ENCODE measurements around the gene TAAR5.
"Not testable (repeated sequence)": the region's sequence is repeated elsewhere in the genome, so short reads cannot be mapped to it uniquely, and the experiment has no call there.

TAAR5 gene

DNA sequence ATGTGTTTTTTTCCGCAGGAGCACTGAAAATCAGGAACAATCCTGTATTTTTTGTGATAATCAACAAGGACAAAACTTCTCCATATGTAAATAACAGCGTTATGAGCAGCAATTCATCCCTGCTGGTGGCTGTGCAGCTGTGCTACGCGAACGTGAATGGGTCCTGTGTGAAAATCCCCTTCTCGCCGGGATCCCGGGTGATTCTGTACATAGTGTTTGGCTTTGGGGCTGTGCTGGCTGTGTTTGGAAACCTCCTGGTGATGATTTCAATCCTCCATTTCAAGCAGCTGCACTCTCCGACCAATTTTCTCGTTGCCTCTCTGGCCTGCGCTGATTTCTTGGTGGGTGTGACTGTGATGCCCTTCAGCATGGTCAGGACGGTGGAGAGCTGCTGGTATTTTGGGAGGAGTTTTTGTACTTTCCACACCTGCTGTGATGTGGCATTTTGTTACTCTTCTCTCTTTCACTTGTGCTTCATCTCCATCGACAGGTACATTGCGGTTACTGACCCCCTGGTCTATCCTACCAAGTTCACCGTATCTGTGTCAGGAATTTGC, 19.2 kb downstream of the TAAR5 start, which contains the start of gene TAAR6:
Gene TAAR6, plus strand, starts transcription at position 102 of the 557 bp plus-strand sequence. Its CDS starts 0 bp downstream, at position 102.
- no peak for DNase-seq (ENCODE audit: low read depth)

DNA sequence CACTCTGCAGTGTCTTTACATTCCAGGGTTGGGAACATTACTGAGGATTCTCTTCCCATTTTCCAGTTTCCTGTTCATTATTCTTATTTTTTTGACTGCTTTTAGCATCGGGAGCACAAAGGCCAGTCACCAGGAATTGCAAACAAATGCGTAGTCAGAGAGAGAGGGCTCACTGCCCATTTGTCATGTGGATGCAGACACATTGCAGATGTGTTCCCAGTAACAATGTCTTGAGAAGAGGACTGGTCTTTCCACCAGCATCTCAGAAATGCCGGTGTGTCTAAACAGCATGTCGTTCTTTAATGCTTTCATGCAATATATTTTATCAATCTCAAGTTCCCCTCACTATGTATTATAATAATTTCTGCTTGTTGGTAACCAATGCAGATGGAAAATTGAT, 20.4 kb downstream of the TAAR5 start:
- no peak for DNase-seq (ENCODE audit: low read depth)

DNA sequence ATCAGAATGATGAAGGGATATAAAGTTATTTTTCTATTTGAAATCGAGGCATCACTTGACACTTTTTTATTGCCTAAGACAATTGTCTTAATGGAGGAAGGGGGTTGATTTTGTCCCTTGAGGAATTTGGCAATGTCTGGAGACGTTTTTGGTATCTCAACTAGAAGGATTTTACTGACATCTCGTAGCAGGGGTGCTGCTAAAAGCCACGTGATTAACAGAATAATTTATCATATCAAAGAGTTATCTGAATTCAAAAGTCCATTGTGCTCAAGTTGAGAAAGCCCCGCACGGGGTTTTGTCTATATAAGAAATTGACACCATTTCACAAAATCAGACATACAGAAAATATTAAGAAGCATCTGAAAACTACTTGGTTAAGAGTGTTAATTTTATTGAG, 20.9 kb downstream of the TAAR5 start:
- DNase-seq (ENCODE audit: low read depth) = no peak

DNA sequence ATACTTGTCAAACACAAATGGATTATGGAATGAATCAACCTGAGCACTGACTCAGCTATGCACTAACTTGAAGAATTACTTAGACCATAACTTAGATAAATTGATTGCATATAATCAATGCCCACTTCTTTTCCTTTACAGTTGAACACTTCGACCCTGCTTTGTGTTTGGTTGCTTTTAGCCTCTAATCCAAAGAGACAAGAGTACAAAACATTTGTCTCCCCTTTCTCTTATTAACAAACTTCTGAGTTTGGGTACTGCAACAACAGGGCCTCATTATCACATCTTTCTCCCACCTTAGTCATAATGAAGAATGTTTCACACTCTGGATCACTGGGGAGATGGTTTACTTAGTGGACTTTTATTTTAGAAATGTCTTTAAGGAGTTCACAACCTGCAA, 22.0 kb downstream of the TAAR5 start:
- no peak for DNase-seq (ENCODE audit: low read depth)

DNA sequence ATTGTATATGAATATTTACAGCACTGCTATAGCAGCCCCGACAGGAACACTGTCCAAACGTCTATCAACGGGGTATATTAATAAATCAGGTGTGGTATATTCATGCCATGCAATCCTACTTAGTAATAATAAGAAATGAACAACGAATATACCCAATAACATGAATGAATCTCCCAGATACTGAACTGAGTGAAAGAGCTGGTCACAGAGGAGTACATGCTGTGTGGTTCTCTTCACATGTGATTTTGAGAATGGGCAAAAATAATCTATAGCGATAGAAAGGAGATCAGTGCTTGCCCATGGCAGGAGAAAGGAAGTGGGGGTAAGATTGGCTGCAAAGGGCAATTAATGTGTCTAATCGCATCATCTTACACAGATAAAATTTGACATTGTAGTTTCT, 23.1 kb downstream of the TAAR5 start:
- no peak for DNase-seq (ENCODE audit: low read depth)

DNA sequence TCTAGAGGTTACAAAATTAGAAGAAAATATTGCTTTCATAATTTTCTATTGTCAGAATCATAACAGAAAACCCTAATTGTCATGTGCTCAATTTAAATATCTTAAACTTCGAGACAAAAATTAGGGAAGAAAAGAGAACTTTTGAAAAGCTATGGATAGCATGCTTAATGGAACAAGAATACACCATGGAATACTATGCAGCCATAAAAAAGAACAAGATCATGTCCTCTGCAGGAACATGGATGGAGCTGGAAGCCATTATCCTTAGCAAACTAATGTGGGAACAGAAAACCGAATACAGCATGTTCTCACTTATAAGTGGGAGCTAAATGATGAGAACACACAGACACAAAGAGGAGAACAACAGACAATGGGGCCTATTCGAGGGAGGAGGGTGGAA, 29.5 kb downstream of the TAAR5 start:
- DNase-seq (ENCODE audit: low read depth) = not testable (repeated sequence)

DNA sequence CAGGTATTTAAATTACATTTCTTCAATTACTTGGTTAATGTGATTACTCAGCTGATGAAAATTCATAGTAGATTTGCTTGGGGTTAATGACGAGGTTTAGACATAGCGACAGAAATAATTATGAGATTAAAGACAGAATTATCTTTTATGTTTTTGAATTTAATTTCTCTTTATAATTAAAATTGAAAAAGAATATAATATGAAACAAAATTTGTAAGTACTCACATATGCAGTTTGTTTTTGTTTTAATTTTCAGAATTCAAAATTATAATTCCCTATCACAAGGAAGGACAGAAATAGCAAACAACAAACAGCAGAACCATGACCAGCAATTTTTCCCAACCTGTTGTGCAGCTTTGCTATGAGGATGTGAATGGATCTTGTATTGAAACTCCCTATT, 37.2 kb downstream of the TAAR5 start, which contains the start of gene TAAR8:
Gene TAAR8, plus strand, starts transcription at position 301 of the 400 bp plus-strand sequence. Its CDS starts 21 bp downstream, at position 322.
- no peak for DNase-seq (ENCODE audit: low read depth)

DNA sequence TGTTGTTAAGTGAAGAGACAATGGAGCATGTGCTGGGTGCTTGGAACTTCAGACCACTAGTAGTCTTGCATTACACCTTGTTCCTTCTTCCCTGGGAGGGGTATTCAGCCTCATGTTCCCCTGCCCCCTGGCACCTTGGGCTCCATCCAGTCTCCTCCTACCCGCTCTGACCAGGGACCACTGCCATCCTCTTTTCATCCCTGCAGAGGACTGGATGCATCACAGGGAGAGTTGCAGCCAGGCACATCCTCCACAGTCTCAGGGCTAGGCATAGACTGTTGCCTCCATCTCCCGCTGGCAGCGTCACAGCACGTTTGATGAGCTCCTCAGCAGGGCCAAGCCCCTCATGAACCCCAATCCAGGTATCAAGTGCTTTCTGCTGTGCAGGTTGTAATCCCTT, 38.3 kb downstream of the TAAR5 start:
- no peak for DNase-seq (ENCODE audit: low read depth)

DNA sequence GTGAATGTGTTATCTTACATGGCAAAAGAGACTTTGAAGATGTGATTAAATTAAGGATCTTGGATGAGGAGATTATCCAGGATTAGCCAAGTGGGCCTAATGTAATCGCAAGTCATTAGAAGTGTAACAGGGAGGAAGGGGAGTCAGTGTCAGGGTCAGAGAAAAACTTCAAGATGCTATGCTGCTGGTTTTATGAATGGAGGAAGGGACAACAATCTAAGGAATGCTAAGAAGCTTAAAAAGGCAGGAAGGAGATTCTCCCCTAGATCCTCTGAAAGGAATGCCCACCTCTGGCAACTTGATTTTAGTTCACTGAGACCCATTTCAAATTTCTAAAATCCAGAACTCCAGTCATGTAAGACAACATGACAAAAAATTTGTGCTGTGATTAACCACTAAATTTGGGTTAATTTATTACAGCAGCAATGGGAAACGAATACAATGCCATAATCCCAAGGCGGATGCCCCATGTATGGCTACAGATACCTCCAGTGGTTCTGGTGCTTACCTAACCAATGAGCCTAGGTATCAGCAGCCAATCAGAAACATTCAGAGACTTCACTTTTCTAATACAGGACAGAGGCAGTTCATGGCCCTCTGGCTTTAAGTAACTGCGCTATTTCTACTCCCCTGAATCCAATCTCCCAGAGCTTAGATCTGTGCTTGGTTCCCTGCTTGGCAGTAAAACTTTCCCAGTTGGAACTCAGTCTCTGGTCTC, 40.6 kb downstream of the TAAR5 start:
- DNase-seq (ENCODE audit: low read depth) = no peak

DNA sequence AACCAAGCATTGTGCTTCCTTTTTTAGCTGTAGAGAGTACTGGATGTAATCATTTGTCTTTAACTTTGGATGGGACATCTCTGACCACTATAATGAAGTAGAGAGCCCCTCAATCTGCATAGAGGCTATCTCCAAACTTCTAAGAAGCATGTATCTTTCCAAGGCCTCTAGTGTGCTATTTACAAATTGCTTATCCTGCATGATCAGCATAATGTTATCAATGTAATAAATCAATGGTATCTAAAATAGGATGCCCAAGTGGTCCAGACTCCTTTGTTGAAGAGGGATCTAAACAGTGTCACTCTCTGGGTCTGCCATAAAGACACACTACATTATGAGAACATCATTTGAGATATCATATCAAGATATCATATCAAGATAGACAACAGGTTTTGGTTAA, 44.7 kb downstream of the TAAR5 start:
- no peak for DNase-seq (ENCODE audit: low read depth)

Data from activated gamma-delta T cell treated with anti-CD3 and anti-CD28 coated beads, Interleukin-2, amount 50 U/mL, for 16 hours (primary cell).